T follicular helper cell (primary cell): ENCODE data around the gene PLA2R1.

ENCODE experiments used
- DNase-seq: peaks from one replicate; pipeline ENCODE4 v3.0.0-alpha.2; 2020; ENCODE audit warnings: low read depth

PLA2R1 gene

DNA sequence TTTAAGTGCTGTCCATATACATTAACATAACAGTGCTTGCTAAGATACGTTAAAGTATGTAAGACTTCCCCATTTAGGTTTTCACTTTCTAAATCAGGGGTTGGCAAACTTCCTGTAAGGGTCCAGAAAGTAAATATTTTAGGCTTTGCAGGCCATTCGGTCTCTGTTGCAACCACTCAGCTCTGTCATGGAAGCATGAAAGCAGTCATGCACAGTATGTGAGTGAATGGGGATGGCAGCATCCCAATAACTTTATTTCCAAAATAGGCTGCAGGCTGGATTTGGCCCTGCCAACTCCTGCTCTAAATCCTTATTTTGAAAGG is 128.7 kb downstream of the PLA2R1 start:
- no peak for DNase-seq

GRCh38 chr2:159933040-159933726 is 129.2 kb downstream of the PLA2R1 start:
- no peak for DNase-seq

DNA sequence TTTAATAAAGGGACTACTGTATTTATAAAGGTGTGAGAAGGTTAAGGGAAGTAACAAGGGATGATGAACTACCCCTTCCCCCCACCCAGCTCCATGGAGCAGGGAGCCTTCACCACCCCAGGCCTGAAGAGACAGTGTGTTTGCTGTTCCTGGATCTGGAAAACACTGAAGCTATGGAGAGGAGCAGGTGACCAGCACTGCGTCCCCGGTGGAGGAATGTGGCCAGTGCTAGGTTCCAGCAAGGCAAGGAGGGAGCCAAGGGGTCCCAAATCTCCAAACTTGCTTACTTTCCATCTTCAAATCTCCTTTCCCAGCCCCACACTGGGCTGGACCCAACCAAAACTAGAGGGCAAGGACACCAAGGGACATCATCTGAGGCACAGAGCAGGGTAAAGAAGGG is 135.7 kb downstream of the PLA2R1 start:
- DNase-seq, result no peak

GRCh38 chr2:159925975-159926374 is 136.4 kb downstream of the PLA2R1 start:
- no peak for DNase-seq

GRCh38 chr2:159922563-159922962 is 139.9 kb downstream of the PLA2R1 start:
- no peak for DNase-seq

- DNase-seq, result peak; percentile 54
These were observed 140.5 kb downstream of the PLA2R1 start for GRCh38 chr2:159921752-159922404.

GRCh38 chr2:159916511-159916910 is 145.9 kb downstream of the PLA2R1 start:
- no peak for DNase-seq

GRCh38 chr2:159913900-159914299 is 148.5 kb downstream of the PLA2R1 start:
- no peak for DNase-seq

DNA sequence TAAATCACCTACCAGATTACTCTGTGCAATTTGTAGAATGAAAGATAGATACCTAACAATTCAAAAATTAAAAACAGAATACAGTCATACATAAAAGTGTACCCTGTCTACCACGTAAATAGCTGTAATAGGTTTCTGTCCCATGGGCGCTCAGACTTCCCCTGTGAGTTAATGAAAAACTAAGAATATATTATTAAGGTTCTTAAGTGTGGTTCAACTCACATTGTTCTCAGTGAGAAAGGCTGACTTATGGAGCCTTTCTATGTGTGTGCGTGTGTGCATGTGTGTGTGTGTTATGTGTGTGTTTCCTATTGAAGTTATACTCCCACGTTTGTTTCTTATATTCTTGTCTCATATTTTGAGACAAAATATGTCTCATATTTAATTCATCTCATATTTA is 149.8 kb downstream of the PLA2R1 start:
- no peak for DNase-seq

DNA sequence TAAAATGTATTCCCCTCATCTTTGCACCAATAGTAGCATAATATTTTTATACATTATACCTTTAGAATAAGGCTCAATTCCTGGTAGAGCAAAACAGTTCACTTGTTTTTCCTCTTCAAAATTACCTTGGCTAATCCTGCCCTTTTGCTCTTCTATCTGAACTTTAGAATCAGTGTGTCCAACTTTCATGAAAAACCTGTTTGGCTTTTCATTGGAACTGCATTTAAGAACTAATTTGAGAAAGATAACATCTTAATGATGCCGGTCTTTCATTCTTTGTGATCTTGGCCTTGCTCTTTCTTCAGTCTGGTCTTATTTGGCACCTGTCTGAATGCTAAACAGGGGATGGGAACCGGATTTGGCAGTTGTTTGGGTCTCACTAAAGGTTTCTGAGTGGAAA is 151.5 kb downstream of the PLA2R1 start:
- no peak for DNase-seq

DNA sequence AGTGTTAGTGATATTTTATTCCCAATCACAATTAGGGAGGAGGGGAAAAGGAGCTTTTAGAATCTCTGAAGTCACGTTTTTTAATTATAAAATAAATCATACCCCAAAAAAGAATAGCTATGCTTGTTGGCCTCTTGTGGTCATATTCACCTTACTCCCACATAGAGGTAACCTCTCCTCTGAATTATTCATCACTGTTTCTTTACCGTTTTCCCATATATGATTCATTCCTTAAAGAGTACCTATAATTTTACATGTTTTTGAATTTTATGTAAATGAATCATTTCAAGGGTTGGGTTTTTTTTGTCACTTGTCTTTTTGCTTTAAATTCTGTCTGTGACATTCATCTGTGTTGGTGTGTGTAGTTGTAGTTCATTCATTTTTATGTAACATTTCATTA is 153.8 kb downstream of the PLA2R1 start:
- DNase-seq, result no peak

- no peak for DNase-seq
These were observed 154.5 kb downstream of the PLA2R1 start for GRCh38 chr2:159907909-159908308.

DNA sequence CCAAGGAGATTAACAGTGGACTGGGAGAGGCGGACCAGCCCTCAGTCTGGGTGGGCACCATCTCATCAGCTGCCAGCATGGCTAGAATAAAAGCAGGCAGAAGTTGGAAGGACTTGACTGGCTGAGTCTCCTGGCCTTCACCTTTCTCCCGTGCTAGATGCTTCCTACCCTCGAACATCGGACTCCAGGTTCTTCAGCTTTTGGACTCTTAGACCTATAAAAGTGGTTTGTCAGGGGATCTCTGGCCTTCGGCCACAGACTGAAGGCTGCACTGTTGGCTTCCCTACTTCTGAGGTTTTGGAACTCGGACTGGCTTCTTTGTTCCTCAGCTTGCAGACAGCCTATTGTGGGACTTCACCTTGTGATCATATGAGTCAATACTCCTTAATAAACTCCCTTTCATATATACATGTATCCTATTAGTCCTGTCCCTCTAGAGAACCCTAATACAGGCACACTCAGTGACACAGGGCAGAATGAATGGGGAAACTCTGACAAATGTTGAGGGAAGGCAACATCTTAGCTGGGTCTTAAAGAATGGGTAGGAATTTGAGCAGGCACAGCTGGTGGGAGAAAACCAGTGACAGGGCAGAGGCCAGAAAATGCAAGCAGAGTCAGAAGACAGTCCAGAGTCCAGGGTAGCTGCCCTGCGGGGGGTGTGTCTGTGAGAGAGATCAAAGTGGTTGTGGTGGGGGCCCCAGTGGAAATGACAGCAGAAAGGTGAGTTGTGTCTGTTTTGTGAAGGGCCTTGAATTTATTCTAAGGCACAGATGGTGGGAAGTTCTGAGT is 156.3 kb downstream of the PLA2R1 start:
- DNase-seq, result no peak

DNA sequence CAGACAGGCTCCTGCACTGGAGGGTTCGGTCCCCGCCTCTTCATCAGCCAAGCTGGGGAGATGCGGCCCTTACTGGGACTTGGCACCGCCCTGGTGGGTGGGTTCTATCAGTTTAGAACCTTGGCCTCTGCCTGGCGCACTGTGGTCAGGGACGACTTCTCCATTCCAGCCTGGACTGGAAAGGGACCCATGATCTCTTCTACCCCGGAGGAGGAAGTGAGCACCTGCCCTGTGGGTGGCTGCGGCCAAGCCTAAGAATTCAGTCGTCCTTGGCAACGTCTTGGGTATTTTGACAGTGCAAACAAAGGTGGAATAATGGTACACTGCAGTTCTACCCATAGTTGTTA is 157.5 kb downstream of the PLA2R1 start:
- DNase-seq, result no peak

DNA sequence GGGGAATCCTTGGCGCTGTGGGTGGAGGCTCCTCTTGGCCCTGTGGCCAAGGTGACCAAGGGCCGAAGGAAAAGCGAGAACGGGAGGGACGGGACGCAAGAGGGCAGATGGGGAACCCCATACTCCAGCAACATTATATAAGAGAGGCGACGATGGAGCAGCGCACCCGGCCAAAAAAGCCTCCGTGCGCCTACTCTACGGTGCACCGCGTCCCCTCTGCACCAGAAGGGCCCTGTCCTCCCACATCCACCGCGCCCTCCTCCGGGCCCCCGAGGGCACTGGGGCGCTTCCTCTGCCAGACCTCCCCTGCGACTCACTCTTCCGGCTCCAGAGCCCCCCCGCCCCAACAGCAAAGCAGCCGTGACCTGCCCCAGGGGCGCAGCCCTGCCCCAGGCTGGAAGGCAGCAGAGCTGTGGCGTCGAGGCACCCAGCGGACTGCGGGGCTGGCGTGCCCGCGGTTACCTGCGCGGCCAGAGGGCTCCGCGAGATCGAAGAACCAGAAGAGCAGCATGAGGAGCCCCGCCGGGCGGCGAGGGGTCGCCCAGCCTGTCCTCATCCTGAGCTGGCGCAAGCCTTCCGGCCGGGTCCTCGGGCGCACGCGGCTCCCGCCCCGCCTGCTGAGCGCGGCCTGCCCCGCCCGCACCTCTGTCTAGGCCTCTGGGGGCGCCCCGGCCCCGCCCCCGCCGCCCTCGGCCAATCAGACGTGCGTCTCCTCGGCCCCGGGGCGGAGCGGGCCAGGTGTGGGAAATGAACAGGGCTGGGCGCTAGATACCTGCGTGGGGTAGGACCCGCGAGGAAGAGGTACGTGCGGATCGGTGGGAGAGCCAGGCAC is 158.1 kb downstream of the PLA2R1 start, which contains the start of gene LY75:
TSS of gene LY75 (minus strand) at position 630 of the 832 bp plus-strand sequence.
- peak; percentile 77 for DNase-seq

- peak; percentile 59 for DNase-seq
These were observed 158.8 kb downstream of the PLA2R1 start for GRCh38 chr2:159903443-159904126.

- DNase-seq, result no peak
These were observed 159.7 kb downstream of the PLA2R1 start for GRCh38 chr2:159902722-159903121.

- no peak for DNase-seq
These were observed 162.1 kb downstream of the PLA2R1 start for GRCh38 chr2:159900343-159900742.

DNA sequence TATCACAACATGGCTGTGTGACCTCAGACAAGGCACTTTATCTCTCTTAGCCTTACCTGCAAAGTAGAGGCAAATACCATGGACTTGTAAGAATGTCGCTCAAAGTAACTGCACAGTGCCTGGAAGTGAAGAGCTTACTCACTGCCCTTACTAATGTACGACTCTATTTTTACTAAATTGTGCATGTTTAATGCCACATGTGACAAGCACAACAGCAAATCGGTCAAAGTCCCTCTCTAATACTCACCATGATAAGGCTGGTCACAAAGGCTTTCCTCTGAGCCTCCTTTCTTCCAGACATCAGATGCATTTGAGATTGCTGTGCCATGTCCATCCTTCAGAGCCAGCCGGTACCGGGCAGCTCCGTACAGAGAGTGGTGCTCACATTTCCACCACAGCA is 164.0 kb downstream of the PLA2R1 start:
- DNase-seq, result no peak

DNA sequence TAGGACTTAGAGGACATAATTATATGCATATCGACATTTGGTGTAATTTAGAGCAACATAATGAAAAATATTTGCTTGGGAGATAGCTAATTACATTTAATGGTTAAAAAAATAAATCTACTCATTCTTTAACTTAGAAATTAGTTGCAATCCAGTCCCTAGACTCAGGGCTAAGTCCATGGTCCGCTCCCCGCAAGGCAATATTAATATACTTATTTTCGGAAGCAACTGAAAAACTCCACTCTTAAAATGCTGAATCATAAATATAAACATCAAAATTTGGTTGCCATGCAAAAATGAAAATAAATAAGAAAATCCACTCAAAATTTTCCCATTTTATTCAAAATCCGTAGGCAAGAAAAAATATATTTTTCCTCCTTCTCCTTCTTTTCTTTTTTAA is 164.7 kb downstream of the PLA2R1 start:
- no peak for DNase-seq

DNA sequence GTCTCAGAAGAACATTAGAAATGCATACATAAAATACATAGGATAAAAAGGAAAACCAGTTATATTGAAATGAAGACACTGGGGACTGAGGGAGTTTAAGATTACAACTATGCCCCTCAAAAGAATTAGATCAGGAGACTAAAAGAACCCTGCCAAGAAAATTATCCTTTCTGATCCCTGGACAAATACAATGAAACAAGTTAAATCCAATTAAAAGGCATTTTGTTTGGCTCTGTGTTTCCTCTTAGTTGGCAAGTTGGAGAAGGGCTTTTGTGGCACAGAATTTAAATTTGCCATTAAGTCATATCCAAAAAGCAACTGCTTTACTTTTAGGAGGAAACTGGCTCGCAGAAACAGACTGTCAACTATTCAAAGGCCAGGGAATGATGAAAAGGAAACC is 165.3 kb downstream of the PLA2R1 start:
- DNase-seq, result no peak
